GM10266 (cell line): ENCODE data around the gene MRPL14.

Experiments
- DNase-seq: peaks from one replicate; pipeline ENCODE4 v3.0.0; 2012; ENCODE audit errors: extremely low spot score
- TF ChIP-seq, protein P1 (sequence below): IDR thresholded peaks from 2 replicates; pipeline ENCODE4 v1.5.1; 2012; ENCODE audit warnings: mild to moderate bottlenecking, low read depth; ENCODE audit not compliant: control insufficient read depth, insufficient read depth; ENCODE audit errors: missing control alignments

Gene MRPL14

DNA sequence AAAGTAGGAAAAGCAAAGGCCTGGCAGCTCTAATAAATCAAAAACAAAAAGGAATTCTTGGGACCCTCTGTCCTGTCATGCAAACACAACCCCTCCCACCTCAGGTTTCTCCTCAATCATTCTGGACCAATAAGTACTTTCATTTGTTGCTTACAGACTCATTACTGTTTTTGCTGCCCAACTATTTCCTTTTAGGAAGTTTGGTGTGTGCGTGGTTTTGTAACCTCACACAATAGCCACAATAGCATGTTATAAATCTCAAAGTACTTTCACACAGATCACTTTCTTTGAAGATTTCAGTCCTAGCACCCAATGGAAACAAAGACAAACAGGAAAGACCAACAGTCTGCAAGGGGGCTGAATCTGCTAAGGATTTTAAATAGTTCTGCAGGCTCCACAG lies 4.5 kb downstream of the MRPL14 start:
- no peak for DNase-seq
- TF ChIP-seq, protein P1, sequence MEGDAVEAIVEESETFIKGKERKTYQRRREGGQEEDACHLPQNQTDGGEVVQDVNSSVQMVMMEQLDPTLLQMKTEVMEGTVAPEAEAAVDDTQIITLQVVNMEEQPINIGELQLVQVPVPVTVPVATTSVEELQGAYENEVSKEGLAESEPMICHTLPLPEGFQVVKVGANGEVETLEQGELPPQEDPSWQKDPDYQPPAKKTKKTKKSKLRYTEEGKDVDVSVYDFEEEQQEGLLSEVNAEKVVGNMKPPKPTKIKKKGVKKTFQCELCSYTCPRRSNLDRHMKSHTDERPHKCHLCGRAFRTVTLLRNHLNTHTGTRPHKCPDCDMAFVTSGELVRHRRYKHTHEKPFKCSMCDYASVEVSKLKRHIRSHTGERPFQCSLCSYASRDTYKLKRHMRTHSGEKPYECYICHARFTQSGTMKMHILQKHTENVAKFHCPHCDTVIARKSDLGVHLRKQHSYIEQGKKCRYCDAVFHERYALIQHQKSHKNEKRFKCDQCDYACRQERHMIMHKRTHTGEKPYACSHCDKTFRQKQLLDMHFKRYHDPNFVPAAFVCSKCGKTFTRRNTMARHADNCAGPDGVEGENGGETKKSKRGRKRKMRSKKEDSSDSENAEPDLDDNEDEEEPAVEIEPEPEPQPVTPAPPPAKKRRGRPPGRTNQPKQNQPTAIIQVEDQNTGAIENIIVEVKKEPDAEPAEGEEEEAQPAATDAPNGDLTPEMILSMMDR, result no peak

DNA sequence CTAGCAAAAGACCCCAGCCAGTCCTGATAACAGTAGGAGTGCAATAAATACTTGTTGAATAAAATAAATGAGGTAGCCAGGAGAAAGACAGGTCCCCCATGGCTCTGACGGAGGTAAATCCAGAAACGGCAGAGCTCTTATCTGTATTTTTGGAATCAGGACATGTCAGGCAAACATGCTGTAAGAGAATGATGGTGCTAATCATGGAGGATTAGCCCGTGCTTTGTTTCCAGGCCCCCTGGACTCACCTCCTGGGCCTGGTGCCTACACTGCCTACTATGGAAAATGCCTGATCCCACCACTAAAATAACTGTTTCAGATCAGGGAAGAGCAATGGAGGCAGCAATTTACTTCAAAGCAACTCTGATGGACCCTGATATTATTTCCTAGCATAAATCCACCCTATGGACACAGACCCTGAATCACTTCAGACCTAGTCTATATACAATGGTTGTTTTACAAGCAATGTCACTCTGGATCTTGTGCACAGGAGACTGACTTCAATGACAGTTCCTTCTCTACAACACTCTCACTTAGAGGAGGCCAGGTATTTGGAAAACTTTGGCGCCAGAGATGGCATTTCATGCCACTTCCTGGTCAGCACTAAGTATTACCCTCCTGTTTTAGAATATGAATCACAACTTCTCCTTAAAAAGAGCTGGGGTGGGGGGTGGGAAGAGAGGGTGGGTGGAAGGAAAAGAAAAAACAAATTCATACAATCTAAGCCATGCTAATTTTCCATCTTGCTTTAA lies 6.4 kb downstream of the MRPL14 start:
- TF ChIP-seq, protein P1, result no peak
- DNase-seq, result no peak

DNA sequence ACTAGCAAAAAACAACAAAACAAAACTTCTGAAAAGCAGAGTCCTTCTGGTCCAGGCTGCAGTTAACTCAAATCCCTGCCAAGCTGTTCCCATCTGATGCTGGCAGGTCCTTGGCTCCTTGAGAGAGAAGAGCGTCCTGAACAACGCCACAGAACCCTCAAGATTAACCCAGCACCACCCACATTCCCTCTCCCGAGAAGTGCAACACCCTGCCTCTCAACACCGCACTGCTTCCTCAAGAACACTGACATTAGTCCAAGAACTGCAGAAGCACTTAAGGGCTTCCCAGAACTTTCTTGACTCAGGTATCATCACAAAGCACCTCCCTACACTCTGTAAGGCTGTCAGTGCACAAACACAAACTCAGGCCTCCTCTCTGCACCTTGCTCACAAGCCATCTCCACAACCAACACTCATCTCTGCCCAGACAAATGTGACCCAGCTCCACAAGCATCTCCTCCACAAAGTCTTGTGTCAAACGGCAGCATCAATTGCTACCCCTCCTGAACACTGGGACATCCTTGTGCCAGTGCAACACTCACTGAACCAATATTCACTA lies 7.5 kb downstream of the MRPL14 start:
- no peak for DNase-seq
- TF ChIP-seq, protein P1, result no peak

DNA sequence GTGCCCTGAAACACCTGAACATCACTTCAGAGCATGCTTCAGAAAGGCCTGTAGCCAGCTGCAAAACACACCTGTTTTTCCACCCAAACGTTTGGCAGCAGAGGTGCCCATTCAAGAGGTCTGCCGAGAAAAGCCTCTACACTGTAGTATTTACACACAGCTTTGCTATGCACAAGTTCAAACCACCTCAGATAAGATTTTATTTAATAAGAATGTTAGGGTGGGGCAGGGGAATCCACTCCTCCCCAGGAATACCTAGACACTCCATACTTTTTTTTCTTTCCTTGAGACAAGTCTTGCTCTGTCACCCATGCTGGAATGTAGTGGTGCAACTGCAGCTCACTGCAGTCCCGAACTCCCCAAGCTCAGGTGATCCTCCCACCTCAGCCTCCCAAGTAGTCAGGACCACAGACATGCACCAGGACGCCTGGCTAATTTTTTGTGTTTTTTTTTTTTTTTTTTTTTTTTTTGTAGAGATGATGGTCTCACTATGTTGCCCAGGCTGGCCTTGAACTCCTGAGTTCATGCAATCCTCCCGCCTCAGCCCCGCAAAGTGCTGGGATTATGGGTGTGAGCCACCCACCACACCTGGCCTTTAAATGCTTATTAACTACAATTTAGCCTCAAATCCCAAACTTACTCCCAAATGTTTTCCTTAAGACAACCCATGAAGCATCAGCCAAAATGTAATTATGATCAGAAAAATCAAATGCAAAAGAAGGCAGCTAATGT lies 9.7 kb downstream of the MRPL14 start:
- TF ChIP-seq, protein P1, result no peak
- no peak for DNase-seq

DNA sequence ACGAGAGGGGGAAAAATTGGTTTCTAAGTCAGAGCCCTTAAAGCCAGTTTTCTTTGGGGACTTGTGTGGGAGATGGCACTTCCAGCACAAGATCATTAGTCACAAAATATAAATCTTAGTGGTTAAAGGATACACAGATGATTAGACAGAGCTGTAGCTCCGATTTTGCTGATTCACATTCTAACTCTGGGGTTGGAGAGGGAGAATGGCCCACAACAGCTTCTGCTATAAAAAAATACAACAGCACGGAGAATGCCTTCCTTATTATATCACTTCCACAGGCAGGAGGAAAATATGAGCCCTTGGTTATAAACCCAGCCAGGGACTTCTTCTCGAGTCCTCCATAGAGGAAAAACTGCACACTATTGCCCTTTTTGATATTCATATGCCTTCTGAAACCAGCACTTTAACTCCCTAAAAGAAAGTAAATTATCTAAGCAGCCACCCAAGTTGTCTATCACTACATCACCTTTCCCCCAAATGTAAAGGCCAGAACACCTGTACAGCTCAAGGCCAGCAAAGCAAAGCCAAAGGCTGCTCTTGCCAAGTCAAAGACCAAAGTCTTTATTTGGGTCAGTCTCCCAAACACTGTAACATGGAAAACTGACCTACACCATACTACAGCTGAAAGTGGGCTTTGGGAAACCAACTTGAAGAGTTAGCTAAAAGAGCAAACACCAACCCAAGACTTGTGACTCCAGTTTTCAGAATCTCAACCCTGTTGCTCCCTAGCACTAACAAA lies 10.4 kb downstream of the MRPL14 start:
- TF ChIP-seq, protein P1, result no peak
- no peak for DNase-seq

DNA sequence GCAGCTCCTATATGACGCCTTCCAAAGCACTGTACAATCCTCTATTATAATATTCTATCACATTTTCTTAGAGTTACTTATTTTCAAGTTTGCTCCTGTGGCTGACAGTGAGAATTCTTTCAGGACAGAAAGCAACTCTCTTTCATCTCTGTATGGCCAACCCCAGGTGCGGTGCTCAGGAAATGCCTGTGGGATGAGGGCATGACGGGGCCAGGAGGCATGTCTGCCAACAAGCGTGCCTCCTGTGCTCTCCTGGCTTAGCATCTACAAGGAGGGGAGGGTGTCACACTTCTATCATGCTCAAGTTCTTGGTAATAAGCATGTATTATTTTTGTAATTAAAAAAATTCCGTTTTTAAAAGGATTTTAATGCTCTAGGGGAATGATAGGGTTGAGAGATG lies 11.4 kb downstream of the MRPL14 start:
- TF ChIP-seq, protein P1, result no peak
- no peak for DNase-seq
